Lower leg skin (tissue), 3 donors: ENCODE data around the gene ZNF280B.

ENCODE experiments used
- CTCF ChIP-seq, 3 donors: fragments of 450-650 bp; IDR thresholded peaks; one replicate each; pipeline ENCODE4 v1.5.1; 2016; ENCODE audit warnings: antibody characterized with exemption in 3 of 3, mild to moderate bottlenecking in 3 of 3, moderate library complexity in 2 of 3
- POLR2A ChIP-seq, 2 donors: fragments of 450-650 bp; IDR thresholded peaks; one replicate each; pipeline ENCODE4 v1.6.1; 2016 to 2017; ENCODE audit warnings: antibody characterized with exemption in 2 of 2, mild to moderate bottlenecking in 1 of 2, moderate library complexity in 1 of 2

- TF ChIP-seq POLR2A (IDR thresholded peaks at IDR 0.05): no peak
- TF ChIP-seq CTCF (IDR thresholded peaks at IDR 0.05): no peak
Measured at GRCh38 chr22:22513619-22514018, 5.1 kb upstream of the ZNF280B start.
